Adrenal gland (tissue), 5 donors: ENCODE results near the gene P4HTM.

Experiments
- CTCF ChIP-seq, 6 experiments: fragments of 450-650 bp in 4 of 6; fragments of 200-600 bp in 2 of 6; sonication (generic) in 1 of 6; IDR thresholded peaks; 1 replicate in 5 of 6; 2 replicates in 1 of 6; pipeline versions ENCODE4 v1.5.1 to v1.8.0; 2016 to 2021; ENCODE audit warnings: antibody characterized with exemption in 6 of 6, mild to moderate bottlenecking in 2 of 6, moderate library complexity in 1 of 6
- POLR2A ChIP-seq, 2 donors: fragments of 450-650 bp; IDR thresholded peaks; one replicate each; pipeline ENCODE4 v1.6.1; 2017; ENCODE audit warnings: antibody characterized with exemption in 2 of 2, mild to moderate bottlenecking in 2 of 2, moderate library complexity in 1 of 2
- donor health status: DM: no; HTN: no; CAD: no.

- TF ChIP-seq CTCF (IDR thresholded peaks at IDR 0.05) (no peak), POLR2A (IDR thresholded peaks at IDR 0.05) (peak in 1 of 2 donors; percentile 43)
These were observed 23.1 kb upstream of the P4HTM start for GRCh38 chr3:48966876-48967361.
